Mesenchymal stem cell (in vitro differentiated cells and primary cell): Measurements from ENCODE around the gene ELFN2.
"Not testable (repeated sequence)": the region's sequence is repeated elsewhere in the genome, so short reads cannot be mapped to it uniquely, and the experiment has no call there.

Experiments
- DNase-seq: peaks from one replicate; pipeline ENCODE4 v3.0.0-alpha.2; 2013
- H2AFZ ChIP-seq: one replicate; pipeline ENCODE4 v1.6.1; 2013; ENCODE audit warnings: low read depth, mild to moderate bottlenecking, control low read depth, inconsistent platforms, low read length, moderate library complexity
- H2AK5ac ChIP-seq: 2 replicates; pipeline ENCODE4 v1.6.1; 2013; ENCODE audit warnings: low read length, moderate library complexity, mild to moderate bottlenecking, inconsistent platforms; ENCODE audit not compliant: severe bottlenecking
- H2BK120ac ChIP-seq: one replicate; pipeline ENCODE4 v1.6.1; 2013; ENCODE audit warnings: low read depth, mild to moderate bottlenecking, inconsistent platforms, low read length, moderate library complexity
- H2BK12ac ChIP-seq, 2 experiments: one replicate each; pipeline ENCODE4 v1.6.1; 2013; ENCODE audit warnings: inconsistent platforms in 2 of 2, low read length in 2 of 2, mild to moderate bottlenecking in 2 of 2, moderate library complexity in 2 of 2, control low read depth in 1 of 2
- H2BK15ac ChIP-seq: one replicate; pipeline ENCODE4 v1.6.1; 2013; ENCODE audit warnings: mild to moderate bottlenecking, low read depth, inconsistent platforms; ENCODE audit not compliant: poor library complexity, severe bottlenecking
- H2BK5ac ChIP-seq: 2 replicates; pipeline ENCODE4 v1.6.1; 2013; ENCODE audit warnings: low read depth, mild to moderate bottlenecking, low read length, control low read depth, inconsistent platforms; ENCODE audit not compliant: poor library complexity, severe bottlenecking
- H3K14ac ChIP-seq, 2 experiments: one replicate each; pipeline ENCODE4 v1.6.1; 2013; ENCODE audit warnings: inconsistent platforms in 2 of 2, low read length in 2 of 2, control low read depth in 1 of 2, mild to moderate bottlenecking in 1 of 2, moderate library complexity in 1 of 2
- H3K18ac ChIP-seq, 2 experiments: one replicate each; pipeline ENCODE4 v1.6.1; 2013; ENCODE audit warnings: inconsistent platforms in 2 of 2, low read length in 2 of 2, control low read depth in 1 of 2, low read depth in 1 of 2, mild to moderate bottlenecking in 1 of 2
- H3K23ac ChIP-seq, 2 experiments: one replicate each; pipeline ENCODE4 v1.6.1; 2013; ENCODE audit warnings: inconsistent platforms in 2 of 2, low read length in 2 of 2, mild to moderate bottlenecking in 2 of 2, moderate library complexity in 2 of 2, control low read depth in 1 of 2
- H3K27ac ChIP-seq: 2 replicates; pipeline ENCODE4 v1.5.1; 2013; ENCODE audit warnings: mild to moderate bottlenecking, moderate library complexity, low read length, control low read depth, inconsistent platforms; ENCODE audit not compliant: poor library complexity, severe bottlenecking
- H3K27me3 ChIP-seq, 2 experiments: 2 replicates each; pipeline versions ENCODE4 v1.6.1 to v1.7.0; 2013; ENCODE audit warnings: low read length in 2 of 2, mild to moderate bottlenecking in 2 of 2, moderate library complexity in 2 of 2, control low read depth in 1 of 2, inconsistent platforms in 1 of 2; ENCODE audit not compliant: control insufficient read depth in 1 of 2, insufficient read depth in 1 of 2
- H3K36me3 ChIP-seq, 2 experiments: 2 replicates each; pipeline versions ENCODE4 v1.6.1 to v1.7.0; 2013; ENCODE audit warnings: low read length in 2 of 2, control low read depth in 1 of 2, inconsistent platforms in 1 of 2, low read depth in 1 of 2, mild to moderate bottlenecking in 1 of 2; ENCODE audit not compliant: insufficient read depth in 2 of 2, control insufficient read depth in 1 of 2
- H3K4ac ChIP-seq, 2 experiments: one replicate each; pipeline ENCODE4 v1.6.1; 2013; ENCODE audit warnings: inconsistent platforms in 2 of 2, low read length in 2 of 2, mild to moderate bottlenecking in 2 of 2, moderate library complexity in 2 of 2, control low read depth in 1 of 2, low read depth in 1 of 2
- H3K4me1 ChIP-seq: 2 replicates; pipeline ENCODE4 v1.6.1; 2013; ENCODE audit warnings: low read depth, low read length, control low read depth; ENCODE audit not compliant: control insufficient read depth, insufficient read depth
- H3K4me2 ChIP-seq: 2 replicates; pipeline ENCODE4 v1.6.1; 2013; ENCODE audit warnings: low read length, mild to moderate bottlenecking, inconsistent platforms; ENCODE audit not compliant: poor library complexity, severe bottlenecking
- H3K4me3 ChIP-seq, 2 experiments: 2 replicates each; pipeline versions ENCODE4 v1.5.1 to v1.7.0; 2013; ENCODE audit warnings: low read length in 2 of 2, mild to moderate bottlenecking in 2 of 2, control low read depth in 1 of 2, low read depth in 1 of 2; ENCODE audit not compliant: insufficient read depth in 1 of 2
- H3K79me1 ChIP-seq: replicated peaks from 2 replicates; pipeline ENCODE4 v1.6.1; 2013; ENCODE audit warnings: mild to moderate bottlenecking, control low read depth, low read length, inconsistent platforms; ENCODE audit not compliant: poor library complexity, severe bottlenecking
- H3K9ac ChIP-seq: 2 replicates; pipeline ENCODE4 v1.7.0; 2013; ENCODE audit warnings: mild to moderate bottlenecking, low read length, moderate library complexity
- H3K9me3 ChIP-seq: 2 replicates; pipeline ENCODE4 v1.7.0; 2013; ENCODE audit warnings: mild to moderate bottlenecking, low read length; ENCODE audit not compliant: control insufficient read depth
- H4K8ac ChIP-seq: one replicate; pipeline ENCODE4 v1.6.1; 2013; ENCODE audit warnings: inconsistent platforms, mild to moderate bottlenecking, low read length, moderate library complexity
- H4K91ac ChIP-seq: one replicate; pipeline ENCODE4 v1.6.1; 2013; ENCODE audit warnings: mild to moderate bottlenecking, low read length, inconsistent platforms
- WGBS: methylation state at CpG from one replicate; pipeline ENCODE4 v1.1.7; 2013; ENCODE audit warnings: mixed read lengths; 5-methylcytosine and 5-hydroxymethylcytosine counted together

The ELFN2 gene

GRCh38 chr22:37469416-37470086 is 42.3 kb upstream of the ELFN2 start:
- Histone ChIP-seq H2BK12ac (no peak overlapping the region), H2BK15ac (no peak overlapping the region), H3K27me3 (peaks cover 0 to 90% of the 10 kb centered on the region in 2 experiments), H2BK5ac (no peak overlapping the region), H3K18ac (no peak overlapping the region), H3K9ac (no peak overlapping the region), H3K27ac (no peak overlapping the region), H2AK5ac (no peak overlapping the region), H3K4me2 (no peak overlapping the region), H3K14ac (no peak overlapping the region), H2BK120ac (no peak overlapping the region), H3K79me1 (no peaks in the 10 kb centered on the region), H4K91ac (no peak overlapping the region), H3K36me3 (peaks cover 0 to 31% of the 10 kb centered on the region in 2 experiments), H3K4me3 (no peak overlapping the region), H2AFZ (no peak overlapping the region), H3K9me3 (no peaks in the 10 kb centered on the region), H4K8ac (no peak overlapping the region), H3K4ac (no peak overlapping the region), H3K4me1 (peaks cover 1% of the 10 kb centered on the region), H3K23ac (no peak overlapping the region)
- 77% methylated on average over 8 of the region's 8 CpGs for WGBS
- DNase-seq: no peak

DNA sequence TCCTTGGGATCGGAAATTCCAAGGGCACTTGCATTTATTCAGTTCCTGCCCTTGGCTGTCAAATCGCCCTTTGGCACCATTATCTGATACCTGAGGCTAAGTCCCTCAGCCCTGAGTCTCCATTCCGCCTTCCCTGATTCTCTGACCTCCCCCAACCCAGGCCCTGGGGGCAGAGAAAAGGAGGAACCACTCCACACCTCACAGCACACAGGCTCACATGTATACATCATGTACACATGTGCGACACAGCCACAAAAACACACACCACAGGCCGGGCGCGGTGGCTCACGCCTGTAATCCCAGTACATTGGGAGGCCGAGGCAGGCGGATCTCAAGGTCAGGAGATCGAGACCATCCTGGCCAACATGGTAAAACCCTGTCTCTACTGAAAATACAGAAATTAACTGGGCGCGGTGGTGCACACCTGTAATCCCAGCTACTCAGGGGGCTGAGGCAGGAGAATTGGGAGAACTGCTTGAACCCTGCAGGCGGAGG is 41.0 kb upstream of the ELFN2 start:
- H3K4me1 ChIP-seq, H3K9ac ChIP-seq, H3K79me1 ChIP-seq, H3K14ac ChIP-seq, H2AK5ac ChIP-seq, H2BK15ac ChIP-seq, H4K91ac ChIP-seq, H3K4ac ChIP-seq, H2BK120ac ChIP-seq, H3K23ac ChIP-seq, DNase-seq, H4K8ac ChIP-seq, H3K4me3 ChIP-seq, H3K27ac ChIP-seq, H3K9me3 ChIP-seq, H3K18ac ChIP-seq, H2BK5ac ChIP-seq, H2AFZ ChIP-seq, H3K4me2 ChIP-seq, H2BK12ac ChIP-seq: not testable (repeated sequence)
- 86% methylated on average over 14 of the region's 14 CpGs for WGBS
- Histone ChIP-seq H3K36me3 (peaks cover 0 to 26% of the 10 kb centered on the region in 2 experiments), H3K27me3 (peaks cover 0 to 80% of the 10 kb centered on the region in 2 experiments)

GRCh38 chr22:37467391-37467955 is 40.2 kb upstream of the ELFN2 start:
- H3K9me3 ChIP-seq: no peaks in the 10 kb centered on the region
- H3K27ac ChIP-seq: no peak overlapping the region
- no peak overlapping the region for H3K4me3 ChIP-seq
- H4K91ac ChIP-seq: no peak overlapping the region
- H3K23ac ChIP-seq: no peak overlapping the region
- H2BK5ac ChIP-seq: no peak overlapping the region
- H3K4me2 ChIP-seq: no peak overlapping the region
- H3K4me1 ChIP-seq: no peaks in the 10 kb centered on the region
- H3K36me3 ChIP-seq: peaks cover 0 to 26% of the 10 kb centered on the region in 2 experiments
- 73% methylated on average over 14 of the region's 14 CpGs for WGBS
- no peak for DNase-seq
- no peak overlapping the region for H3K9ac ChIP-seq
- H3K79me1 ChIP-seq: no peaks in the 10 kb centered on the region
- no peak overlapping the region for H3K14ac ChIP-seq
- peaks cover 0 to 81% of the 10 kb centered on the region in 2 experiments for H3K27me3 ChIP-seq
- no peak overlapping the region for H3K4ac ChIP-seq
- no peak overlapping the region for H2BK120ac ChIP-seq
- no peak overlapping the region for H3K18ac ChIP-seq
- H2AK5ac ChIP-seq: no peak overlapping the region
- no peak overlapping the region for H2BK15ac ChIP-seq
- no peak overlapping the region for H2AFZ ChIP-seq
- H2BK12ac ChIP-seq: no peak overlapping the region
- H4K8ac ChIP-seq: no peak overlapping the region

GRCh38 chr22:37464181-37464580 is 36.9 kb upstream of the ELFN2 start:
- Histone ChIP-seq H3K36me3 (peaks cover 0 to 11% of the 10 kb centered on the region in 2 experiments), H2AK5ac (no peak overlapping the region), H2AFZ (no peak overlapping the region), H4K8ac (no peak overlapping the region), H3K27ac (no peak overlapping the region), H2BK12ac (no peak overlapping the region), H3K4me1 (no peaks in the 10 kb centered on the region), H3K18ac (no peak overlapping the region), H3K4me3 (no peak overlapping the region), H3K23ac (no peak overlapping the region), H3K9ac (no peak overlapping the region), H3K4me2 (no peak overlapping the region), H3K79me1 (no peaks in the 10 kb centered on the region), H2BK120ac (no peak overlapping the region), H2BK5ac (no peak overlapping the region), H4K91ac (no peak overlapping the region), H2BK15ac (no peak overlapping the region), H3K14ac (no peak overlapping the region), H3K27me3 (peaks cover 0 to 74% of the 10 kb centered on the region in 2 experiments), H3K4ac (no peak overlapping the region), H3K9me3 (no peaks in the 10 kb centered on the region)
- WGBS: 54% methylated on average over 4 of the region's 4 CpGs
- DNase-seq: no peak
